Measurements from ENCODE around the gene NAA35.
"Not testable (repeated sequence)": the region's sequence is repeated elsewhere in the genome, so short reads cannot be mapped to it uniquely, and the experiment has no call there.

Gene NAA35

DNA sequence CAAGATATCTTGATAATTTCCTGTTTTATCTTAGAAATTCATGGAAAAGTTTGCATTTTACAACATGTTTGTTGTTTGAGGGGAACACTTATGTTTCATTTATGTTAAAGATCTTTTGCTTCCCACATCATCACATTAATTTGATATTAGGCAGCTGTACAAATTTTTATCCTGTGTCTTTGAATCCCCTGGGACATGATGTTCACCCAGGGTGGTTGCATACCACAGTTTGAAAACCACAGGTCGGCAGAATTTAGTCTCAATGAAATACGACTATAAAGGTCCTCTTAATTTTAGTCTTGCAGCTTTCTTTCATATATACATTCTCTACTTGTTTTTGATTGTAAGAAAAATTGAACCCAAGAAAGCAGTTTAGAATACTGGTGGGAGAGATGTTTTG lies 3.7 kb downstream of the NAA35 start:
- DNase-seq (ENCODE audit: low read depth in 2 of 2): no peak

GRCh38 chr9:85949586-85950335 lies 8.8 kb downstream of the NAA35 start:
- no peak for DNase-seq (ENCODE audit: low read depth in 2 of 2)

GRCh38 chr9:85959955-85960354 lies 19.0 kb downstream of the NAA35 start:
- DNase-seq (ENCODE audit: low read depth in 2 of 2): no peak

GRCh38 chr9:85960688-85961093 lies 19.7 kb downstream of the NAA35 start:
- no peak for DNase-seq (ENCODE audit: low read depth in 2 of 2)

DNA sequence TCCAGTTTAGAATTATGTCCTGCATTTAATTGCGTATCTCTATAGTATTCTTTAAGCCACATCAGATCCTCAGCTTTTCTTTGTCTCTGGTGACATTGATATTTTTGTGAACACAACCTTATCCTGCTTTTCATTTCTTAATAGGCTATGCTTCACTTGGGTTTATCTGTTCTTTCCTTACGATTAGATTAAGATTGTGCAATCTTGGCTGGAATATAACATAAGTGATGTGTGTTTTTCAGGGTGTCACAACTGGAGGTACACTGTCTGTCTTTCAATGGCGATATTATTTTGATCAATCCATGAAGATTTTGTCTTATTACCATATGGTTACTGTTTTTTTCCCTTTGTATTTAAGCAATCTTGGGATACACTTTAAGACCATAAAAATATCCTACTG lies 23.6 kb downstream of the NAA35 start:
- DNase-seq (ENCODE audit: low read depth in 2 of 2): no peak

DNA sequence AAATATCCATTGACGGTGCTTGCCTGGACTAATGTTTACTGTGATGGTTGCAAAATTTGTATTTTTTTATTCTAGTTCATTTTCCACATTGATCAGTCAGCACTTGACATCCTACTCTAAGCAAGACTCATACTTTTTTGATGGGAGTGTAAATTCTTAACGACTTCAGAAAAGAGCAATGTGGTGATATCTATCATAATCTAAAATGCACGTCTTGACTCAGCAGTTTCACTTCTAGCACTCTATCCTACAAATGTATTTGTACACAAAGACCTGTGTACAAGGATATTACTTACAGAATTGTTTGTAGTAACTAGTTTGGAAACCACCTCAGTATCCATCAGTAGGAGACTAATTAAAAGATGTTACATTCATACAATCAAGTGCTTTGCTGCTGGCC lies 24.0 kb downstream of the NAA35 start:
- DNase-seq (ENCODE audit: low read depth in 2 of 2): no peak

DNA sequence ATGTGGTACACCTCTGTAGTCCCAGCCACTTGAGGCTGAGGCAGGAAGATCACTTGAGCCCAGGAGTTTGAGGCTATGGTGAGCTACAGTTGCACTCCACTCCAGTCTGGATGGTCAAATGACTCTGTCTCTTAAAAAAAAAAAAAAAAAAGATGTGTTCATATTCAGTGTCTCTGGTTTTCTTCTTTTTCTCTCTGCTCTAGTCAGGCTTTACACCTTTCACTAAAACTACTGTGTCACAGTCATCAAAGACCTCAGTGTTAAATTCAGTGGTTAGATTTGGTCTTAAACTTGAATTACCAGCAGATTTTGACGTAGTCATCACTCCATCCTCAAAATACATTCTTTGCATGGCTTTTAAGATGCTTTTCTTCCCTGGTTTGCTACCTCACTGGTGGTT lies 28.8 kb downstream of the NAA35 start:
- DNase-seq (ENCODE audit: low read depth in 2 of 2): no peak

GRCh38 chr9:85971731-85972130 lies 30.8 kb downstream of the NAA35 start:
- no peak for DNase-seq (ENCODE audit: low read depth in 2 of 2)

DNA sequence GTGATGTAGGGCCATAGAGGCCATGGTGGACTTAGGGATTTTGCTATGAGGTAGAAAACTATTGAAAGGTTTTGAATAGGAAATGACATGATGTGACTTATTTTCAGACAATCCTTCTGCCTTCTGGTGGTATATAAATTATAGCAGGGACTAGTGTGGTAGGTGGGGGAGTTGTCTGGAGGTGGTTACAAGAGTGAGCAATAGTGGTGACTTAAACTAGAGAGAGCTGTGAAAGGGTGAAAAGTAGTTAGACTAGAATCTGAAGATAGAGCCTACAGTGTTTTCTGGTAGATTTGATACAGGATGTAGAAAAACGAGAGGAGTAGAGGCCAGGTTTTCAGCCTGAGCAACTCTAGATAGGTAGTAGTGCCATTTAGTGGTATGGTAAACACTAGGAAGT lies 32.3 kb downstream of the NAA35 start:
- DNase-seq (ENCODE audit: low read depth in 2 of 2): no peak

DNA sequence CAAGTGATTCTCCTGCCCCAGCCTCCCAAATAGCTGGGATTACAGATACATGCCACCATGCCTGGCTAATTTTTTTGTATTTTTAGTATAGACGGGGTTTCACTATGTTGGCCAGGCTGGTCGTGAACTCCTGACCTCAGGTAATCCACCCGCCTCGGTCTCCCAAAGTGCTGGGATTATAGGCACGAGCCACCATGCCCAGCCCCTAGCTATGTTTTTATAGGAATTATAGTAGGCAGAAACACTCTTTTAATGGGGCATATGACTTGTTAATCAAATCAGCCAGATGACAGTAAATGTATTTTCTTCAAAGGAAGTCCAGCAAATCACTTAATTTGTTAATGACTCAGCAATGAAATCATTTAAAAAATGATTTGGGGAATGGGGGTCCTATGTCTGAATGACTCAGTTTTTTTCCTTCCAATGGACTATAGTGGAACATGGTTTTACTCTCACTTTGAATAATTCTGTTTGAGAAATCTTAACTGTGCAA lies 33.2 kb downstream of the NAA35 start:
- not testable (repeated sequence) for DNase-seq (ENCODE audit: low read depth in 2 of 2)

- no peak for DNase-seq (ENCODE audit: low read depth in 2 of 2)
Observed at GRCh38 chr9:85978496-85978895, 37.5 kb downstream of the NAA35 start.

DNA sequence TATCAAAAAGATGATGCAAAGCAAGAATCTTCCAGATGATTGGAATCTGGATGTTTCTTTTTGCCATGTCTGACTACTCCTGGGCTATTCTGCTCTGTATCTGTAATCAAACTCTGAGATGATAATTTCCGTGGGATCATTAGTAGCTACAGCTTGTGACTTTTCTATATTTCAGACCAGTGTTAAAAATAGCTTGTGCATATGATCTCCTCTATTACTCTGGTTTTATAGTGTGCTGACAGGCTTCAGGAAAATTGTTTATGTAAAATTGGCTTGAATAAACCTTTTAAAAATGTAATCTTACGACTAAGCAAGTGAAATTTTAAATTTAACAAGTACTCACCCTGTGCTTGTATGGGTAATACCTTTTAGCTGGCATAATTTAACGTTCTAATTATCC lies 40.4 kb downstream of the NAA35 start:
- DNase-seq (ENCODE audit: low read depth in 2 of 2): no peak

GRCh38 chr9:85984457-85984856 lies 43.5 kb downstream of the NAA35 start:
- no peak for DNase-seq (ENCODE audit: low read depth in 2 of 2)

GRCh38 chr9:85987236-85987635 lies 46.3 kb downstream of the NAA35 start:
- DNase-seq (ENCODE audit: low read depth in 2 of 2): no peak

GRCh38 chr9:85994191-85994590 lies 53.2 kb downstream of the NAA35 start:
- DNase-seq (ENCODE audit: low read depth in 2 of 2): no peak

DNA sequence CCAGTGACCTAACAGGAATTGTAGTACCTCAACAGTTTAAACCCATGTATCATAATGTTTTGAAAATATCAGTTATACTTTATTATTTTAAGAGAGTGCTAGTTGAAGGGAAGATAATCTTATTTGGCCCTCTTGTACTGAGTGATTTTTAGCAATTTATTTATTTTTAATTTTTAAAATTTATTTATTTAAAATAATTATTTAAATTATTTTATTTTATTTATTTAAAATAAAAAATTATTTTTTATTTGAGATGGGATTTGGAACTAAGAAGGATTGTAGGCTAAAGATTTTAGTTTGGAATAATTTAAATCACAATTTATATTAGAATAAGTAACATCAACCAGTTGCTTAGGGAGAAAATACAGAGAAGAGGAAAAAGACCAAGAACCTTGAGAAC lies 54.2 kb downstream of the NAA35 start:
- no peak for DNase-seq (ENCODE audit: low read depth in 2 of 2)

- DNase-seq (ENCODE audit: low read depth in 2 of 2): no peak
Observed at GRCh38 chr9:85995599-85995998, 54.7 kb downstream of the NAA35 start.

GRCh38 chr9:86005253-86005775 lies 64.4 kb downstream of the NAA35 start:
- DNase-seq (ENCODE audit: low read depth in 2 of 2): no peak

DNA sequence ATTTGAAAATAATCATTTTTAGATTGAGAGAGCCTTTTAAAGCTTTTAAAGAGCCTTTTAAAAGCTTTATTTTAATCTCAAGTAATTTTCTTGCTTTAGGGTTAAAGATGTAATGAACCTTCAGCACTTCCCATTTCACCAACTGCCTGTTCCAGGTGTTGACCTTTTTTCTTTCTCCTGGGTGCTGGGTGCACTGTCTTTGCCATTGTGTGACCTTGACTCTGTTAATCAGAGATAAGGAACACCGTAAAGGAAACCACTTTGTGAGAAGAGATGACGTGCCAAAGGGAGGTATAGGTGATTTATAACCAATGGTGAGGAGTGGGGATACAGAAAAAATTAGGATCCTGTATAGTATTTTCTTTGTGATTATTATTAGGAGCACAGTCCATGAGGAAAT lies 68.2 kb downstream of the NAA35 start:
- no peak for DNase-seq (ENCODE audit: low read depth in 2 of 2)

- DNase-seq (ENCODE audit: low read depth in 2 of 2): no peak
Observed at GRCh38 chr9:86020731-86021130, 79.8 kb downstream of the NAA35 start.

- no peak for DNase-seq (ENCODE audit: low read depth in 2 of 2)
Observed at GRCh38 chr9:86021166-86021565, 80.2 kb downstream of the NAA35 start.

GRCh38 chr9:86022687-86023266 lies 81.8 kb downstream of the NAA35 start:
- DNase-seq (ENCODE audit: low read depth in 2 of 2): no peak

DNA sequence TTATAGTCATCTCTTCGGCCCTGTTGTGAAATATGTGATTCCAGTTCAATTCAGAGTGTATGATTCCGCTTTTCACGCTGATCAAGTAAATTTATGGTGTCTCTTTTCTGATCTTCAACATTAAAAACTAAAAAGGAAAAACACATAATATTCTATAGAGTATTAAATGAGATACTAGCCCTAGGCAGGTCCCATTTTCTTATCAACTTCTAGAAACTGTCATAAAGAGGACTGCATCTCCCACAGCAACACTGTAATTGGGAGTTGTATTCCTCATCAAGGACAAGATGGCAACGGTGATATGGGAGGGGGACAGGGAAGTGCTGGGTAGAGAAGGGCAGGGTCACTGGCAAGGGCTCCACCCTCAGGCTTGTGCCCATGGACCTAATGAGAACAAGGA lies 86.8 kb downstream of the NAA35 start:
- no peak for DNase-seq (ENCODE audit: low read depth in 2 of 2)
